Fibroblast of skin of left biceps (primary cell): ENCODE measurements around the gene TOR1AIP1.
"Not testable (repeated sequence)": the region's sequence is repeated elsewhere in the genome, so short reads cannot be mapped to it uniquely, and the experiment has no call there.

ENCODE experiments used
- DNase-seq, 2 experiments: peaks; one replicate each; pipeline ENCODE4 v3.0.0-alpha.2; 2013; ENCODE audit warnings: low read depth in 2 of 2

Gene TOR1AIP1

GRCh38 chr1:179882253-179883039 is at the start of gene TOR1AIP1:
Gene TOR1AIP1 (plus strand): TSS chr1:179882285. CDS start chr1:179882503, 218 bp downstream.
- peak; percentile 95 to 96 for DNase-seq

DNA sequence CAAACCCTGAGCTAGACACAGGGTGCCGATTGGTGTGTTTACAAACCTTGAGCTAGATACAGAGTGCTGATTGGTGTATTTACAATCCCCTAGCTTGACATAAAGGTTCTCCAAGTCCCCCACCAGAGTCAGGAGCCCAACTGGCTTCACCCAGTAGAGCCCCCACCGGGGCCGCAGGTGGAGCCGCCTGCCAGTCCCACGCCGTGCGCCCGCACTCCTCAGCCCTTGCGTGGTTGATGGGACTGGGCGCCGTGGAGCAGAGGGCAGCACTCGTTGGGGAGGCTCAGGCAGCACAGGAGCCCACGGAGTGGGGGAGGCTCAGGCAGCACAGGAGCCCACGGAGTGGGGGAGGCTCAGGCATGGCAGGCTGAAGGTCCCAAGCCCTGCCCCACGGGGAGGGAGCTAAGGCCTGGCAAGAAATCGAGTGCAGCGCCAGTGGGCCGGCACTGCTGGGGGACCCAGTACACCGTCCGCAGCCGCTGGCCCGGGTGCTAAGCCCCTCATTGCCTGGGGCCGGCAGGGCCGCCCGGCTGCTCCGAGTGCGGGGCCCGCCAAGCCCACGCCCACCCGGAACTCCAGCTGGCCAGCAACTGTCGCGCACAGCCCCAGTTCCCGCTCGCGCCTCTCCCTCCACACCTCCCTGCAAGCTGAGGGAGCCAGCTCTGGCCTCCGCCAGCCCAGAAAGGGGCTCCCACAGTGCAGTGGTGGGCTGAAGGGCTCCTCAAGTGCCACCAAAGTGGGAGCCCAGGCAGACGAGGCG is 45.2 kb upstream of the TOR1AIP1 start:
- DNase-seq = not testable (repeated sequence)

DNA sequence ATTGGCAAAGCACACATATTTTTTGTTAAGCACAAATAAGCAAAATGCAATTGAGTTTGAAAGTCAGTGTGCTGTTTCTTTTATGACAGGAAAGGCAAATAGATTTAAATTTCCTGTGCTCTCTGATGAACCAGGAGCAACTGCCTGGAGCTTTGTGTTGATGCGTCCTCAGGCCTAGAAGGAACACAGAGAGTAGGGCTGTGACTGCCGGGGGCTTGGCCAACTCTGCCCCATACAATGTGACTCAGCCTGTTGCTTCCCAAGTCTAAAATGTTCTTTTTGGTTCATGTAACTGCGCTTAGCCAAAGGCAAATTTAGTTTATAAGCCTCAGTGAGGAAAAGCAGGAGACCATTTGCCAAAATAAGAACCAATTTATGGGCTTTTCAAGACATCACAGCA is 42.0 kb upstream of the TOR1AIP1 start:
- DNase-seq = no peak

- DNase-seq = no peak
Measured at GRCh38 chr1:179848233-179848632, 33.9 kb upstream of the TOR1AIP1 start.

GRCh38 chr1:179853102-179853501 is 29.0 kb upstream of the TOR1AIP1 start:
- no peak for DNase-seq

- not testable (repeated sequence) for DNase-seq
Measured at GRCh38 chr1:179855831-179856230, 26.3 kb upstream of the TOR1AIP1 start.

DNA sequence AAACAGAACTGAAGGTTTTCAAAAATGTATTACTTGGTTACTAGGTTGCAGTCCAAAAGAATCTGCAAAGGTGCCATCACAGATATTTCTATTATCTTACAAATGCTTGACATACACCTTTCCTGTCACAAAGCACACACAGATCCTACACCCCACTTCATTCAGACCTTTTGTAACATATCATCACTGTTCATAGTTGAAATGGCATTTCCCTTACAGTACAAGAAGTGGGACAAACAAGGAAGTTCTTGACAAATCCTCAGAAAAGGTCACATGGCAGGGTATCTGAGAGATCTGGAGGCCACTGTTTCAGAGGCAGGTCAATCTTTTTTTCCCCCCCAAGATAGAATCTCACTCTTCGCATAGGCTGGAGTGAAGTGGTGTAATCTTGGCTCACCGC is 25.8 kb upstream of the TOR1AIP1 start:
- no peak for DNase-seq

DNA sequence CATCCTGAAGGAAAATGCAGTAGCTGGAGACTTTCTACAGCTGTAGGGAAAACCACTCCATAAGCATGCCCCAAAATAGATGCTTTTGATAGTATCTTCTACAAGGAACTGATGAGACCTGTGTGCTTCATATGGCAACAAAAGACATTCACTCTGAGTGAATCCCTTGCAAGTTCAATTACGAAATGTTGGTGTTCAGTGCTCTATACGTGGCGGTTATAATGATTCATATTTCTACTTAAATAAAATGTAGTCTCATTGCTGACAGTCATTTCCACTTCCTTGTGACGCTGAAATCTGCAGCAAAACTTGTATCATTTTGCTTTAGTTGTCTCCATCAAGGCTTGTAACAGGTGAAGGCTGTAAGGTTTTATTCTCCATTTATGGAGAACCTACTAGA is 25.1 kb upstream of the TOR1AIP1 start:
- DNase-seq = no peak

DNA sequence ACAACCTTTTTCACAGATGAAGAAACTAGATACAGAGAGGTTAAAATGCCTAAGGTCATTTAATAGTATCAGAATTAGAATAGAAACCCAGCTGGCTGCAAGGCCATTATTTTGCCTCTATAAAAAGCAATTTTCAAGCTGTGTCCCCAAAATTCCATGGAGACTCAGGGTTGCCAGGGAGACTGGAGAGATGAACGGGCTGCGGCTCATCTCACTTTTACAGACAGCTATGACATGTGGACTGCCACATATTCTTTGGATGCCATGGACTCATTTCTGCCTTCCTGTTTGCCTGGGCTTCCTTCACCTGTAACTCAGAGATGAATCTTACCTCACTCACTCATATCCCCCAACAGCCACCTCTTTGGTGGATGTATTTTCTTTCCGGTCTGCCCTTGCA is 21.4 kb upstream of the TOR1AIP1 start:
- no peak for DNase-seq

DNA sequence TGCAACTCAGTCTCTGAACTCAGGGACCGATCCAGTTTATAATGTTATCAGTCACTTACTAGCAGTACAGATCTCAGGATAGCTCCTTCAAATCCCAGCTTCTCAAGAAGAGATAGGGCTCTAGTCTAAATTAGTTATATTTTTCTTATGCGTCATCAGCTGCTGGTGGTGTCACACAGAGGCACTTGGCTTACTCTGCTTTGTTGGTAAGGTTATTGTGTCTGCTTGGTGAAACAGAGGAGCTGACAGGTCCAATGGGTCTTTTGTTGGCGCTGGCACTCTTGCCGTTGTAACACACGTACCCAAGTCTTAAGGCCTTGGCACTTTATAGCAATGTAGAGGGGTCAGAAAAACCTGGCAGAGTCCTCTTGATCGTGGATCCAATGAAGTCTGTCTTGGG is 16.7 kb upstream of the TOR1AIP1 start:
- no peak for DNase-seq

DNA sequence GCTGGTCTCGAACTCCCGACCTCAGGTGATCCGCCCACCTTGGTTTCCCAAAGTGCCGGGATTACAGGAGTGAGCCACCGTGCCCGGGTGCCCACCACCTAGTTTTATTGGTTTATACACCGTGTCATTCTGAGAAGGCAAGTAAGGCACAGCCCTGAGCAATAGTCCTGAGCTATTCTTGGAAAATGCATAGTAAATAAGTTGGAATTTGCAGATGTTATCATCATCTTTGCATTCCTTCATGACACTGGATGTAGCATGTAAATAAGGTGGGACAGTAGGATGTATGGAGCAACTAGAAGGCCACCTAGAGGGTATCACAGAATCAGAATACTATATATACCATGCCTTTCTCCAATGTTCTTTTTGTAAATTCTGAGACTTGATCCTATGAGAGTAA is 15.5 kb upstream of the TOR1AIP1 start:
- no peak for DNase-seq

DNA sequence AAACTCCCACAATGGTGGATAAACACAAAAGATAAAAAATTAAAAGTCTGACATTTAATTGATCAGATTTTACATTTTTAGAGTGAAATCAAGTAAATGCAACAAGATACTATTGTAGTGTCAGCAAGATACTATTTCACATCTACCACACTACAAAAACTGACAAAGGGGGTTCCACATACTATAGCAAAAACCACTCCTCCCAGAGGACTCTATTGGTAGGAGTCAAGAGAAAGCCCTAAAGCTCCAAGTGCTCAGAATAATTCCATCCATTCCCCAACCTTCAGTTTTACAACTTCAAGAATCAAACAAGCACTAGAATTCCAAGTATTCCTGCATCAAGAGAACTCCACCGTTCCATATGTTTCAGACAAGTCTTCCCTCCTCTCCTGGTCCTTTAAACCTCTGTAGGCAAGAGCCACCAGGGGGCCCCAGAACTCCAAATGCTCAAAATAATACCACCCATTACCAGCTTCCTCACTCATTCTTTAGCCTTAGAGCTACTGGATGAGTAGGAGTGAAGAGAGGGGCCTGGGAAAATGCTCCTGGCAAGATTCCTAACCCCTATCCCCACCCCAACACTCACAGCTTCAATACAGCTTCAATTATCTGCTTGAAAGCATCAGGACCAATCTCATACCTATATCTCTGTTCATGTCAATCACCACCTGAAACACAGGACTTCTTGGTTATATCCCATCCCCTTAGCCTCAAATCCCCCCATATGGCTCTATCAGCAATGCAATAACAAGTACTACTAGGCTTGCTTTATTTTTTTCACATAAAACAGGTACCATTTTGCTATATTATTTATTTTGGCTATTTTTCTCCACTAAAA is 14.4 kb upstream of the TOR1AIP1 start:
- DNase-seq = peak in 1 of 2 experiments; percentile 26

DNA sequence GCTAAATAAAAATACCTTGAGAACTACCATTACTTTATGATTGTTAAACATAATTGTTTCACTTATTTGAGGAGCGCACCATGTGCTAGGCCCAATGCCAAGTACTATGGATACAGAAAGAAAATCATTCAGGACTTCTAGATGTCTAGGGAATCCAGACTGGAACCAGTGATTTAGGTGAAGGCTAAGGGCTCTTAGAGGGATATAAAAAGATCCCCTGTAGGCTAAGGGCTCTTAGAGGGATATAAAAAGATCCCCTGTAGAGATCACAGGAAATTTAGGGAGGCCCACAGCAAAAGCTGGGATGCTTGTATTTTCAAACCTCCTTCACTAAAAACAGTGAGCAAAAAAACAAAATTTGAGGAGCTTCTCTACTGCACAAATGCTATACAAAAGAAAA is 11.2 kb upstream of the TOR1AIP1 start:
- no peak for DNase-seq

GRCh38 chr1:179871940-179872339 is 10.1 kb upstream of the TOR1AIP1 start:
- no peak for DNase-seq

GRCh38 chr1:179872558-179872957 is 9.5 kb upstream of the TOR1AIP1 start:
- no peak for DNase-seq

DNA sequence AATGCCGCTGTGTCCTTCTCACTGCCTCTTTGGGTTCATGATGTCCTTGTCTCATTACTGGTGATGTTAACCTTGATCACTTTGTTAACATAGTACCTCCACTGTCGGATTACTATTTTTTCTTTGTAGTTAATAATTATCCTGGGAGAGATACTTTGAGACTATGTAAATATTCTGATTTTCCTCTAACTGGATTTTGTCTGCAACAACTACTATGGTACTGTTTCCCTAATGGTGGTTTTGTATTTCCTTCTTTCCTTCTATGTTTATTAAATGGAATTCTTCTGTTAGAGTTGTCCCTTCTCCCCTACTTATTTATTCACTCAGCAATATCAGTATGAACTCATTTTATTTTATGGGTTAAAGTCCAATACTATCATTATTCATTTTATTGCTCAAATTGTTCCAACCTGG is 8.6 kb upstream of the TOR1AIP1 start:
- DNase-seq = no peak

DNA sequence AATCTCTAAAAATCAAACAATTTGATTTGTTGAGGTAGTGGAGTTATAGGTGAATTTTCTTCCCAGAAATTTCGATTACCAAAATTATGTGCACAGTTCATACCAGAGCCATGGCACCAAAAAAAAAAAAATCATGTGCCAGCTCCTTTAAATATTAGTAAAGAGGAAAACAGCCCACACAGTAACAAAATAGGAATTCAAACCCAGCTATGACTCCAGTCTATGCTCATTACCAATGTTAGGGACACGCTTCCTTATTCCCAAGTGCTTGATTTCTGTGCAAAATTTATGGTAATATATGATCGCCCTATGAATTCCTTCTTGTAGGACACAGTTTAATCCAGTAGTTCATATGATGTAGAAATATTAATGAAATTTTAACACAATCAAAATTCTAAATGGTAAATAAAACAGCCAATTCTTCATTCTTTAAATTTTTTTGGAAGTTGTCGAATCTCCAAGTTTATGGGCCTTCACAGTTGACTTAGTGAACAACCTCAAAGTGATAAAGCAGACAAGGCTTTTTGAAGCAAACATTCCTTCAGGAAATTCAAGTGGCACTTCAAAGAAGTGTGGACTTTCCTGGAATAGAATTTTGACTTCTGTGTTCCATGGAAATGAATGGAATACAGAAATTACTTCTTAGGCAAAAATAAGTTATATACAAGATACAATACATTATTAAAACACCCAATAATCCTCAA is 6.3 kb upstream of the TOR1AIP1 start:
- DNase-seq = no peak

GRCh38 chr1:179876300-179876715 is 5.8 kb upstream of the TOR1AIP1 start:
- no peak for DNase-seq

GRCh38 chr1:179877586-179878265 is 4.4 kb upstream of the TOR1AIP1 start, which contains the start of gene TOR1AIP2:
Gene TOR1AIP2 (minus strand): TSS chr1:179877803. CDS start chr1:179852665, 25,138 bp downstream.
- peak; percentile 39 to 42 for DNase-seq

GRCh38 chr1:179879797-179880196 is 2.3 kb upstream of the TOR1AIP1 start:
- DNase-seq = no peak
